Lower lobe of right lung (tissue), 2 donors: ENCODE data around the gene PDZRN4. TPM values are rescaled to one million over a fixed set of nuclear protein-coding genes. Genes with fewer than 3 reads are reported as not detected.

Experiments
- ATAC-seq, 2 donors: fragments of 200-7000 bp; cut with Tn5 transposase; one replicate each; pipeline ENCODE4 v1.9.1; 2020 to 2022; ENCODE audit warnings: mild to moderate bottlenecking in 2 of 2, moderate library complexity in 2 of 2
- DNase-seq: peaks from one replicate; pipeline ENCODE4 v3.0.0-alpha.2; 2020
- H3K27ac ChIP-seq: fragments of 200-600 bp; one replicate; pipeline ENCODE4 v1.8.0; 2022
- H3K27me3 ChIP-seq: fragments of 200-600 bp; one replicate; pipeline ENCODE4 v1.8.0; 2022; ENCODE audit warnings: low read depth
- H3K36me3 ChIP-seq: fragments of 200-600 bp; one replicate; pipeline ENCODE4 v1.8.0; 2022; ENCODE audit warnings: mild to moderate bottlenecking
- H3K4me1 ChIP-seq: fragments of 200-600 bp; one replicate; pipeline ENCODE4 v1.8.0; 2022
- H3K4me3 ChIP-seq: fragments of 200-600 bp; one replicate; pipeline ENCODE4 v1.8.0; 2022; ENCODE audit warnings: mild to moderate bottlenecking
- H3K9me3 ChIP-seq: fragments of 200-600 bp; one replicate; pipeline ENCODE4 v1.8.0; 2022
- CTCF ChIP-seq: fragments of 200-600 bp; IDR thresholded peaks from one replicate; pipeline ENCODE4 v1.8.0; 2022; ENCODE audit warnings: antibody characterized with exemption, mild to moderate bottlenecking
- intact Hi-C: fragments of 100-400 bp; cut with DNase I; formaldehyde crosslinking; loops from one replicate; pipeline ENCODE4 v1.11.0; 2022
- total RNA-seq: library from RNA; stranded (reverse); fragmentation: NEBNext Ultra II Directional; extraction: Animal tissue kit (Norgen Biotek cat#: 25700); gene quantifications from one replicate; pipeline ENCODE4 v1.2.1, GENCODE V29; 2021
- donor health status: DM: no; HTN: yes; CAD: no; lungs with severe emphysema.

Gene PDZRN4
- total RNA-seq, 1 donor from 2014 or later, result 1.6 TPM

- Histone ChIP-seq H3K9me3 (no peaks in the 10 kb centered on the region), H3K36me3 (no peaks in the 10 kb centered on the region), H3K27ac (no peak overlapping the region), H3K4me3 (no peak overlapping the region), H3K4me1 (peaks cover 12% of the 10 kb centered on the region), H3K27me3 (no peaks in the 10 kb centered on the region)
- no peak for TF ChIP-seq CTCF
- no peak for DNase-seq
- no peak for ATAC-seq
- intact Hi-C loops, result no loop called here
Measured at GRCh38 chr12:41509271-41510055, 321.3 kb downstream of the PDZRN4 start.

- ATAC-seq (no peak), DNase-seq (no peak)
- TF ChIP-seq CTCF, result no peak
- Histone ChIP-seq H3K9me3 (no peaks in the 10 kb centered on the region), H3K27me3 (no peaks in the 10 kb centered on the region), H3K4me3 (no peak overlapping the region), H3K36me3 (no peaks in the 10 kb centered on the region), H3K4me1 (peaks cover 12% of the 10 kb centered on the region), H3K27ac (no peak overlapping the region)
- intact Hi-C loops, result no loop called here
Measured at GRCh38 chr12:41510470-41510869, 322.4 kb downstream of the PDZRN4 start.

- DNase-seq, result no peak
- TF ChIP-seq CTCF, result no peak
- intact Hi-C loops, result no loop called here
- ATAC-seq, result no peak
- peaks cover 12% of the 10 kb centered on the region for H3K4me1 ChIP-seq
- H3K4me3 ChIP-seq, result no peak overlapping the region
- H3K36me3 ChIP-seq, result no peaks in the 10 kb centered on the region
- H3K9me3 ChIP-seq, result no peaks in the 10 kb centered on the region
- H3K27me3 ChIP-seq, result no peaks in the 10 kb centered on the region
- no peak overlapping the region for H3K27ac ChIP-seq
Measured at GRCh38 chr12:41511247-41511646, 323.1 kb downstream of the PDZRN4 start.

GRCh38 chr12:41512497-41512896, 324.4 kb downstream of the PDZRN4 start:
- intact Hi-C loops, result no loop called here

GRCh38 chr12:41514021-41514777, 326.1 kb downstream of the PDZRN4 start:
- no peaks in the 10 kb centered on the region for H3K9me3 ChIP-seq
- no peak overlapping the region for H3K4me3 ChIP-seq
- ATAC-seq (peak; percentile 76 to 86), DNase-seq (no peak)
- no peak overlapping the region for H3K27ac ChIP-seq
- no peaks in the 10 kb centered on the region for H3K36me3 ChIP-seq
- intact Hi-C loops, result no loop called here
- no peaks in the 10 kb centered on the region for H3K27me3 ChIP-seq
- H3K4me1 ChIP-seq, result peaks cover 12% of the 10 kb centered on the region
- no peak for TF ChIP-seq CTCF

More at GRCh38 chr12:41512497-41512896, 324.4 kb downstream of the PDZRN4 start:
- TF ChIP-seq CTCF, result no peak
- no peaks in the 10 kb centered on the region for H3K9me3 ChIP-seq
- ATAC-seq (peak; percentile 36 to 48), DNase-seq (peak; percentile 41)
- H3K4me1 ChIP-seq, result peaks cover 12% of the 10 kb centered on the region
- H3K27me3 ChIP-seq, result no peaks in the 10 kb centered on the region
- H3K36me3 ChIP-seq, result no peaks in the 10 kb centered on the region
- no peak overlapping the region for H3K4me3 ChIP-seq
- H3K27ac ChIP-seq, result peak overlapping the region; percentile 12
